Activated CD8-positive, alpha-beta memory T cell treated with anti-CD3 and anti-CD28 coated beads, Interleukin-2, amount 50 U/mL, for 24 hours (primary cell): ENCODE measurements around the gene CTDP1.

Experiments used
- DNase-seq: peaks from one replicate; pipeline ENCODE4 v3.0.0-alpha.2; 2020; ENCODE audit errors: extremely low read depth

CTDP1 gene

GRCh38 chr18:79765491-79766245 is 86.1 kb downstream of the CTDP1 start:
- no peak for DNase-seq

- no peak for DNase-seq
Measured at GRCh38 chr18:79766308-79766707, 86.7 kb downstream of the CTDP1 start.

GRCh38 chr18:79768745-79769144 is 89.1 kb downstream of the CTDP1 start:
- no peak for DNase-seq

GRCh38 chr18:79769698-79770500 is 90.3 kb downstream of the CTDP1 start:
- no peak for DNase-seq

GRCh38 chr18:79770501-79770815 is 90.9 kb downstream of the CTDP1 start:
- no peak for DNase-seq

GRCh38 chr18:79770826-79771225 is 91.2 kb downstream of the CTDP1 start:
- no peak for DNase-seq

- DNase-seq: no peak
Measured at GRCh38 chr18:79771446-79772107, 92.0 kb downstream of the CTDP1 start.

- DNase-seq: no peak
Measured at GRCh38 chr18:79772108-79772864, 92.7 kb downstream of the CTDP1 start.

- DNase-seq: no peak
Measured at GRCh38 chr18:79772865-79773696, 93.5 kb downstream of the CTDP1 start.

- DNase-seq: no peak
Measured at GRCh38 chr18:79774111-79774510, 94.5 kb downstream of the CTDP1 start.

- DNase-seq: no peak
Measured at GRCh38 chr18:79775441-79776221, 96.0 kb downstream of the CTDP1 start.

GRCh38 chr18:79776674-79777073 is 97.1 kb downstream of the CTDP1 start:
- no peak for DNase-seq

- DNase-seq: no peak
Measured at GRCh38 chr18:79778291-79778791, 98.7 kb downstream of the CTDP1 start.

GRCh38 chr18:79779021-79779699 is 99.6 kb downstream of the CTDP1 start:
- DNase-seq: no peak

GRCh38 chr18:79779700-79780190 is 100.1 kb downstream of the CTDP1 start:
- DNase-seq: no peak

- DNase-seq: no peak
Measured at GRCh38 chr18:79780547-79780946, 100.9 kb downstream of the CTDP1 start.

GRCh38 chr18:79781331-79781941 is 101.8 kb downstream of the CTDP1 start:
- DNase-seq: no peak

- DNase-seq: no peak
Measured at GRCh38 chr18:79782566-79783308, 103.1 kb downstream of the CTDP1 start.
